Measurements from ENCODE around the gene MYBPH. TPM values are rescaled to one million over a fixed set of nuclear protein-coding genes. Genes with fewer than 3 reads are reported as not detected.

MYBPH gene
- total and polyA plus RNA-seq, 2 donors (not counting 3 experiments of a cell fraction or from before 2014, with no cell fraction given): not detected

DNA sequence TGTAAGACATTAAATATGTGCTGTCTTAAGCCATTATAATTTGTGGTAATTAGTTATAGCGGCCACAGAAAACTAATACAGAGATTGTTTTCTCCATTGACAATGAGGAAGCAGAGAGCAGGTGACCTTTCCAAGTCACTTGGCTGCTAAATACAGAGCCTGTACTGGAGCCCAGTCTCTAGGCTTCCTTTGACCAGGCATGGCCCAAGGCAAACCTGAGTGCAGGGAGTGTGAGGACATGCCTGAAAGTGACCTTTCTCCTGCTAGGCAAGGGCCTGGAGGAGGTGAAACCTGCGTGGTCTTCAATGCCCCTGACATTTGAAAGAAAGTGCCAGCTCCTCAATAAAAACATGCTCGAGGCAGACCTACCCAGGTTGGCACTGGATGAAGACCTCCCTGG, 23.4 kb upstream of the MYBPH start:
- TF ChIP-seq, protein P1, sequence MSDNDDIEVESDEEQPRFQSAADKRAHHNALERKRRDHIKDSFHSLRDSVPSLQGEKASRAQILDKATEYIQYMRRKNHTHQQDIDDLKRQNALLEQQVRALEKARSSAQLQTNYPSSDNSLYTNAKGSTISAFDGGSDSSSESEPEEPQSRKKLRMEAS (IDR thresholded peaks at IDR 0.05; ENCODE audit: insufficient read depth, insufficient read length): no peak
- TF ChIP-seq MYC (IDR thresholded peaks at IDR 0.05; ENCODE audit: low read depth, low read length): no peak
- TF ChIP-seq POLR2A (IDR thresholded peaks at IDR 0.05; ENCODE audit: low read depth, low read length): no peak
- TF ChIP-seq POLR2AphosphoS5 (IDR thresholded peaks at IDR 0.05; ENCODE audit: insufficient read depth, low read depth, low read length): no peak
- TF ChIP-seq GATA2 (IDR thresholded peaks at IDR 0.05; ENCODE audit: insufficient read depth, insufficient read length, low read depth, low read length): no peak
- Histone ChIP-seq H3K9me3 (replicated peaks; ENCODE audit: control insufficient read depth, insufficient read depth, low read length) (no peaks in the 10 kb centered on the region), H3K79me2 (ENCODE audit: control insufficient read depth, insufficient read depth, low read length) (no peaks in the 10 kb centered on the region), H3K4me1 (ENCODE audit: control insufficient read depth, extremely low read depth, insufficient read depth, low read length) (no peaks in the 10 kb centered on the region), H3K36me3 (ENCODE audit: control insufficient read depth in 2 of 2, extremely low read depth in 1 of 2, insufficient read depth in 2 of 2, low read length in 2 of 2) (no peaks in the 10 kb centered on the region), H3K9ac (replicated peaks; ENCODE audit: extremely low read depth, insufficient read depth, low read length) (no peak overlapping the region), H3K4me3 (replicated peaks in 1 of 3; ENCODE audit: insufficient read depth in 1 of 3, low read depth in 1 of 3, low read length in 3 of 3) (no peak overlapping the region), H3K4me2 (ENCODE audit: insufficient read depth, low read length) (no peak overlapping the region), H3K27ac (ENCODE audit: insufficient read depth, low read depth, low read length) (no peak overlapping the region), H3K9me1 (replicated peaks; ENCODE audit: control insufficient read depth, extremely low read depth, insufficient read depth, low read length) (no peaks in the 10 kb centered on the region), H2AFZ (ENCODE audit: low read depth, low read length) (no peak overlapping the region), H4K20me1 (replicated peaks; ENCODE audit: control insufficient read depth, extremely low read depth, insufficient read depth, low read length) (no peaks in the 10 kb centered on the region), H3K27me3 (ENCODE audit: control insufficient read depth in 2 of 2, insufficient read depth in 2 of 2, low read length in 2 of 2) (peaks cover 7 to 8% of the 10 kb centered on the region in 2 experiments)
- FAIRE-seq (no peak), DNase-seq (ENCODE audit: low read depth, low spot score) (no peak)
- intact Hi-C loops (cut with micrococcal nuclease): no loop called here
- ChIA-PET CTCF (interaction anchor here (0.8 to 2.8 kb wide), 3 partner anchors 11 to 28 kb away, joined by 3 to 18 read pairs (median 3); no protein-coding TSS in a partner anchor), POLR2A (no interaction called here)
- no TSS peak for BruUV-seq (replicated peaks)
- dilution Hi-C loops (cut with MboI; ENCODE audit: extremely low pct_ligation_motif_present, low sequenced_read_pairs): no loop called here

DNA sequence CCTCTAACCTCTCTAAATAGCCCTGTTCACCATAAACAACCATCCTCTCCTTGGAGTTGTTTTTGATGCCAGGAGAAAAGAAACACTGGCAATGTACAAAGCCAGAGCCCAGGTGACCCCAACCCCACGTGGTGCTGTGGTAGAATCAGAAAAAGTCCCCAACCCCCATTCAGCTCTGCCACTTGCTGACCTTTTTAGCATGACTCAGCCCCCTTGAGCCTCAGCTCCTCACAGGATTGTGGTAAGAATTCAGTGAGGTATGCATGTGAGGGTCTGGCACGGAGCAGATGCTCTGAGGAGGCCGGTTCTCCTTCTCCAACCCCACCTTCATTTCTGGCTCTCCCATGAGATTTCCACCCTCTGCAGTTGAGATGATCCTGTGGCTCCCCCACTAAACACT, 22.0 kb upstream of the MYBPH start:
- H3K4me1 ChIP-seq (ENCODE audit: control insufficient read depth, extremely low read depth, insufficient read depth, low read length): no peaks in the 10 kb centered on the region
- ChIA-PET POLR2A (no interaction called here), CTCF (interaction anchor here (1.1 kb wide), 1 partner anchor 15 kb away, joined by 3 read pairs; no protein-coding TSS in a partner anchor)
- H3K9me3 ChIP-seq (replicated peaks; ENCODE audit: control insufficient read depth, insufficient read depth, low read length): no peaks in the 10 kb centered on the region
- no peaks in the 10 kb centered on the region for H4K20me1 ChIP-seq (replicated peaks; ENCODE audit: control insufficient read depth, extremely low read depth, insufficient read depth, low read length)
- DNase-seq (ENCODE audit: low read depth, low spot score) (no peak), FAIRE-seq (no peak)
- no peak overlapping the region for H3K4me3 ChIP-seq (replicated peaks in 1 of 3; ENCODE audit: insufficient read depth in 1 of 3, low read depth in 1 of 3, low read length in 3 of 3)
- no peak overlapping the region for H3K27ac ChIP-seq (ENCODE audit: insufficient read depth, low read depth, low read length)
- dilution Hi-C loops (cut with MboI; ENCODE audit: extremely low pct_ligation_motif_present, low sequenced_read_pairs) (no loop called here), intact Hi-C loops (cut with micrococcal nuclease) (no loop called here)
- no peaks in the 10 kb centered on the region for H3K79me2 ChIP-seq (ENCODE audit: control insufficient read depth, insufficient read depth, low read length)
- H2AFZ ChIP-seq (ENCODE audit: low read depth, low read length): no peak overlapping the region
- H3K9me1 ChIP-seq (replicated peaks; ENCODE audit: control insufficient read depth, extremely low read depth, insufficient read depth, low read length): no peaks in the 10 kb centered on the region
- H3K9ac ChIP-seq (replicated peaks; ENCODE audit: extremely low read depth, insufficient read depth, low read length): no peak overlapping the region
- no peaks in the 10 kb centered on the region for H3K36me3 ChIP-seq (ENCODE audit: control insufficient read depth in 2 of 2, extremely low read depth in 1 of 2, insufficient read depth in 2 of 2, low read length in 2 of 2)
- H3K4me2 ChIP-seq (ENCODE audit: insufficient read depth, low read length): no peak overlapping the region
- TF ChIP-seq GATA2 (IDR thresholded peaks at IDR 0.05; ENCODE audit: insufficient read depth, insufficient read length, low read depth, low read length): no peak
- no peak for TF ChIP-seq POLR2AphosphoS5 (IDR thresholded peaks at IDR 0.05; ENCODE audit: insufficient read depth, low read depth, low read length)
- peaks cover 7 to 8% of the 10 kb centered on the region in 2 experiments for H3K27me3 ChIP-seq (ENCODE audit: control insufficient read depth in 2 of 2, insufficient read depth in 2 of 2, low read length in 2 of 2)
- BruUV-seq (replicated peaks): no TSS peak

Data from endothelial cell of umbilical vein (primary cell).